GM11168 (cell line): Measurements from ENCODE around the gene DPP10.

Source experiments
- in situ Hi-C: fragments of 300-500 bp; cut with MboI; formaldehyde crosslinking; loops from one replicate; pipeline ENCODE4 v1.12.0; 2022; ENCODE audit warnings: low sequenced_read_pairs; ENCODE audit not compliant: unreplicated experiment

The DPP10 gene

DNA sequence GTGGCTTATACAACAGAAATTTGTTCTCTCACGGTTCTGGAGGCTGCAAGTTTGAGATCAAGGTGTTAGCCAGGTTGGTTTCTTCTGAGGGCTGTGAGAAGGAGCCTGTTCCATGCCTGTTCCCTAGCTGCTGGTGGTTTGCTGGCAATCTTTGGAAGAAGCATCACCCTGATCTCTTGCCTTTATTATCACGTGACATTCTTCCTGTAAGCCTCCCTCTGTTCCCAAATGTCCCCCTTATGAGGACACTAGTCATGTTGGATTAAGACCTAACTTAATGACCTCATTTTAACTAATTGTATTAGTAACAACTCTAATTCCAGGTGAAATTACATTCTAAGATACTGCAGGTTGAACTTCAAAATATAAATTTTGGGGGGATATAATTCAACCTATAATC lies 135.2 kb downstream of the DPP10 start:
- in situ Hi-C loops, result no loop called here

DNA sequence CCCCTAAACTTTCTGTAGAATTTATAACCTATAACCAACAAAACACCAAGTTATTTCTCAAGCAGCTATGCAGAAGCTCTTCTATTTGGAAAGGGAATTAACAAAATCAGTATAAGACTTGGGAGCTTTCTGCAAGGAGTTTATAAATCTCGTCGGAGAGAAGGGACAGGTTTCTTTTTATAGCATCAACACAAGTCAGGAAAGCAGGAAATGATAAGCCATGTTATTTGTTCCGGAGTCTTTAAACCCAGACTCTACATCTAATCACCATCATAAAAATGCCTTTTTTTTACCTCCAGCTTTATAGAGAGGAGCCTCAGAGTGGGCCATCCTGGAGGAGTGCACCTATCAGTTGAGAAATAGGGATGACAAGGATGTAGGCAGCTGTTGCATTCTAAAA lies 137.1 kb downstream of the DPP10 start:
- in situ Hi-C loops, result no loop called here

DNA sequence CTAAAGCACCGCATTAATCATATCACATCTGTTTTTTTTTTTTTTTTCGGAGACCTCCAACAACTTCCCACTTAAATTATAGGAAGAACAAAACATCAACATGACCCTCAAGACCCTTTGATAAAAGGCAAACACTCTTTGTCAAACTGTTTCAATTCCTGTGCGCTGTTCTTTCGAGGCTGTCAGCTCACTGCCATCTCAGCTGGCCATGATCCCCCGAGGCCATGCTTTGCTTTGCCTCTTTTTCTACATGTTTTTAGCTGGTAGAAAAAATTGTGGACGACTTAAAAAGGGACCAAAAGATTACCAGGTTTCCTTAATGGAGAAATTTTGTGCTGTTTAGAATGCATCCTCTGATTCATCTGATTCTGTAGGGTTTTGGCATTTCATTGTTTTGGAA lies 138.2 kb downstream of the DPP10 start:
- in situ Hi-C loops, result no loop called here

DNA sequence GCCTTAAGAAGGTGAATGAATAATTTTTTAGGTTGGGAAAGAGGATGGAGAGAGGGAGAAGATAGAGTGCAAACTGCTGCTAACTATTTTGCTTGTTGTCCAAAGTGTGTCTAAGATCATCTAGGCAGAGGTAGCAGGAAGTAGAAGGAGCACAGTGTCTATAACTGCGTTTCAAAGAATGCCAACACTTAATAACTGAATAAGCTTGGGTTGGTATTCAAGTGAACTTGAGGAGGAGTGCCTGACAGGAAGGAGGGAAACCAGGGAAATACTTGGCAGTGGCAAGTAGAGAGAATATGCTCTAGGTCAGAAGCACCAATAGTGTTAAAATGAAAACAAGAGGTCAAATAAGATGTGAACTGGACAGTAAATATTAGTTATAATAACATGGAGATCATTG lies 155.9 kb downstream of the DPP10 start:
- in situ Hi-C loops, result no loop called here

DNA sequence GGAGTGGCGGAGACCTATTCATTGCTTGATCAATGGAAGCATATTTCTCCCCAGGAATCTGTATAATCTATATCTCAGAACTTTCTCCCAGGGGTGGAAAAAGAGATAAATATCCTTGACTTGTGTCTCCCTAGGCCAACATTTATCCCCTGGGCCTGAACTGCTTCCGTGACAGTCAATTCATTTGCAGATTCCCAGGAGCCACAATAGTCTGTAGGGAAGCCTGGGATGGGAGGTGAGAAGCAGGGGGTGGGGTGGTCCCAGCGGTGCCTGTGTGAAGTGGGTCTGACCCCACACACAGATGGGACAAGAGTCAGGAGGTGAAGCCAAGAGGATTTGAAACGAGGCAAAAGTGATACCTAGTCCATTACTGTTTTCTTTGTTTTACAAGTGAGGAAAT lies 166.8 kb downstream of the DPP10 start:
- in situ Hi-C loops, result no loop called here

DNA sequence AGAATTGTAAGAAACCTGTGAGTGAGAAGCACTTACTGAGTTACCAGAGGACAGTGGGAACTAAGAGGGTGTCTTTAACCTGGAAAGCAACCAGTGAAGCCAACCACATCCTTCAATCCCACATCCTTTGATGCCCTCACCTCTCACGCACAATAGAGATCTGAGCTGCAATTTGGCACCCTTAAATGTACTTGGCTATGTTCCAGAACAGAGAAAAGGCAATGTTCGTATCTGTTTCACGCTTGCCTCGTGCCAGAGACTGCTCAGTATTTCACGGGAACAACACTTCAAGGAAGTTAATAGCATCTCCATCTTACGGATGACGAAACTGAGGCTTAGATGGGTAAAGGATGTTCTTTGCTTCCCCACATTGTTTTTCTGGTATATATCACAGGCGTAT lies 167.4 kb downstream of the DPP10 start:
- in situ Hi-C loops, result no loop called here

DNA sequence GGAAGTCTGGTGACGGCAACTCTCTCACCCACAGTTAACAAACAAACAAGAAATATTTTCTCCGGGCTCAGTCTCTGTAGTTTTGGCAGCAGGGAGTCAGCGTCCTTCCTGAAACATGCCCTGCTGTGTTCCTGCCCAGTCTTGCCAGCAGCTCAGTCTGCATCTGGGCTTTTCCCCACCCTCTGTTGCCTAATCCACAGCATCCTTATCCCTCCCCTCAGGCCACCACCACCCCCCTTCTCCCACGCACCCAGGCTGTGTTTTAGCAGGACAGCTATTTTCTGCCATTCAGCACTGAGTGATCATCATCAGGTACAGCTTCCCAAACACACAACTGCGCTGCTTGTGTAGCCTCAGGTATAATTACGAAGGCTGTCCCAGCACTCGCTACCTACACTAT lies 168.2 kb downstream of the DPP10 start:
- in situ Hi-C loops, result no loop called here

DNA sequence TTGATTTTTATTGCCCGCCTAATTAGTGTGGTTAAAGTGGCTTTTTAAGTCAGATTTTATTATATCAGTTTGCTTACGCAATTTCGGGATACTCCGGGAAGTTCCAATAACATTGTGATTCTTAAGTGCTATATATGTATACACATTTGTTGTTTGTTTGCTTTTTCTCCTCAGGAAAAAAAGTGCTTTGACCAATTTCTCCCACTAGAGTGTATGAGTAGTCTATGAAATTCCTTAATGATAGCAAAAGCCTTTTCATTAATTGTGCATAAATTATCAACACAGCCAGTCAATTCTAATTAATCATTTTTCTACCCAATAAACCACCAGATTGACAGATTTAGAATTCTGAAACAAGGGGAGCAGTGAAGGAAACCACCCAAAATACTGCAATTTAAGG lies 172.2 kb downstream of the DPP10 start:
- in situ Hi-C loops, result no loop called here

DNA sequence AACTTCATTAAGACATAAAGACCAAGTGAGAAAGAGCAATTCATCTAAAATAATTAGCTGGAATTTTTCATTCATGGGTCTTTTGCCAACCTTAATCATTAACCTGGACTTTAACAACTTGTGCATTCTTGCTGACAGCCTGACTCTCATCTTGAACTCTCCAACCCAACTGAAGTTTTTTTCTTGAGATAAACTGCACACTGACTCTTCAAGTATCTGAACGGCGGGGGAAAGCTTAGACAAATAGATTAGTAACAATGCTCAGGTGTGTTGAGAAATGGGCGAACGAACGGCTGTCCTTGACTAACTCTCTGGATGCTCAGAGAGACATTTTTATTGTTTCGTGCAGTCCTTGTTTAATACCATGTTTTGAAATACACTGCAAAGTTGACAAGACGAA lies 186.0 kb downstream of the DPP10 start:
- in situ Hi-C loops, result no loop called here

DNA sequence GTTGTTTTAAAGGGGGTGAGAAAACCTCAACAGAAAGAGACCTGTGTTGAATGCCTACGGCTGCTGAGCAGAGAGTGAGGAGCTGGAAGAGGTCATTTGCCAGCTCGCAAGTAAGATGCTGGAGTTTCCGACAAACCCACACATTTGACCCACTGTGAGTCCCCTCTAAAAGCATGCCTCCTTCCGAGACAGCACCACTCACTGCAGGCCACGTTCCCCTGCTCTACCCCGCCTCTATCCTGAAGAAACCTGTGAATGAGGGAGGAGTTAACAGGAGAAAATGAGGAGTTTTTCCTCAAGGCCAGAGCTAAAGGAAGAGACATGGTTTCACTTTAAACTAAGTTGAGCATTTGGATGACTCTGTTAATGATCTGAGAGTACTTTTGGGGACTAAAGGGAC lies 188.7 kb downstream of the DPP10 start:
- in situ Hi-C loops, result no loop called here

DNA sequence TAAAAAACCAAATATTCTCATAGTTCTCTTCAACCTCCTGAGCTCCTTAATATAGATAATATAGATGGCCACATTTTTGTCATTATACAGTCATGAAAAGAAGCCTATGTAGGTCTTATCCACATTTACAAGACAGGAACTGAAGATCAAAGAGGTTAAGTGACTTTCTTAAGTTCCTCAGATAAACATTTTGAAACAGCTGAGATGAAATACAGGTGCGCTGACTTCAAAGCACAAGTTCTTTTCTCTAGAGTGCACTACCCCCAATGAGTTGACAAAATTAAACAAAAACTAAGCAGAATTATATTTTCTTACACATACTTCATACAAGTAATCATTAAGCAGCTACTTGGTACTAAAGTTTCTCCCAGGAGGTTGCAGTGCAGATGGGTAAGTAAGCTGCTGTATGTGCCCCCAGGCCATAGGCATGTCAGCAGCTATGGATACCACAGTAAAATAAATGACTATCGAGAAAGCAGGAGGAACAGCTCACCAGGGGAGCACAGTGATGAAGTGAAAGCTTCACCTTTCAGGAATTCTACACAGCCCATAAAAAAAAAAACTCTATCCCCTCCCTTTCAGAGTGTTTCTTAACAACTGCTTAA lies 199.8 kb downstream of the DPP10 start:
- in situ Hi-C loops, result no loop called here

DNA sequence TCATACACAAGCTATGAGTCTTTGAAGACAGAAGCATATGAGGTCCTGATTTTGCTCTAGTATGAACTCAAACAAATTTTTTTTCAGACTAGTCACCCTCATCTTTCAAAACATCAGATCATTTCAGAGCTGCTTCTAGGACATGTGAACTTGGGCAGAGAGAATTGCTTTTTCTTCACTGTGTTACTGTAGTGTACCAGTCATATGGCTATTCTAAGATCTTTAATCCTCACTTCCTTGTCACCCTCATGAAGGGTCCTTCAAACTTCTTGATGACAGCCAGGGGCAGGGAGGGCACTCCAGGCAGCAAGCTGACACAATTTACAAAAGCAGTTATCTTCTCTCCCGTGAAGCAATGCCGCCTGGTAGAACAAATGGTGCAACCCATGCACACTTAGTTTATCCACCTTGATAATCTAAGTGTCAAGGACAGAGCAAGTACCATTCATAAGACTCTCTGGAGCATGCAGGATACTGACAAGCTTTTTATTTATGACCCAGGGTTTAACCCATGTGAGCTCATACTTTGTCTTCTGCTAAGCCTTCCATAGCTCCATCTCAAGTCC lies 200.6 kb downstream of the DPP10 start:
- in situ Hi-C loops, result no loop called here

DNA sequence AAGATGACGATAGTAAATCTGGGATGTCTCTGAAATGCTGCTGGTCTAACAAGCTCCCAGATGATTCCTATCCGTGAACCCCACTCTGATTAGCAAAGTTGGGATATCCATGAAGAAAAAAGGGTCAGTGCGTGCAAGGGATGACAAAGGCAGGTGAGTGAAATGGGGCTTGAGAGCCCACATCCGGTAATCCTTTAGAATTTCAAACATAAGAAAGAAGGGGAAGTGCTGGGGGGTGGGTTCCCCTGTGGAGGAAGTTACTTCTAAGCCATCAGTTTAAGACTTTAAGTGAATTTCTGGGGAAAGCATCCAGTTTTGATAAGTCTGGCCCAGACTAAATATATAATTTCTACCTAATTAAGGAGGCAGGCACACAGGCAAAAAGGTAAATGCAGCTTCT lies 209.5 kb downstream of the DPP10 start:
- in situ Hi-C loops, result no loop called here

DNA sequence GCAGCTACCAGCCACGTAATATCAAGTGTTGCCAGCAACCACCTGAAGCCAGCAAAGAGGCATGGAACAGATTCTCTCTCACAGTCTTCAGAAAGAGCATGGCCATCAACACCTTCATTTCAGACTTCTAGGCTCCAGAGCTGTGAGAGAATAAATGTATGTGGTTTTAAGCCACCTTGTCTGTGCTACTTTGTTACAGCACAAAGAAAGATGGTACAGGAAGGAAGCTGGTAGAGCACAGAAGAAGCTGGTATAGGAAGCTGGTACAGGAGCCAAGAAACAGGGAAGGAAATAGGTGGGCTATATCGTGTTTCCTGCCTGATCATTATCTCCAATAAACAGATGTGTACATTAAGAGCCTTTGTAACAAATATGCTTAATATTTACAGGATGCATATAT lies 217.4 kb downstream of the DPP10 start:
- in situ Hi-C loops, result no loop called here

DNA sequence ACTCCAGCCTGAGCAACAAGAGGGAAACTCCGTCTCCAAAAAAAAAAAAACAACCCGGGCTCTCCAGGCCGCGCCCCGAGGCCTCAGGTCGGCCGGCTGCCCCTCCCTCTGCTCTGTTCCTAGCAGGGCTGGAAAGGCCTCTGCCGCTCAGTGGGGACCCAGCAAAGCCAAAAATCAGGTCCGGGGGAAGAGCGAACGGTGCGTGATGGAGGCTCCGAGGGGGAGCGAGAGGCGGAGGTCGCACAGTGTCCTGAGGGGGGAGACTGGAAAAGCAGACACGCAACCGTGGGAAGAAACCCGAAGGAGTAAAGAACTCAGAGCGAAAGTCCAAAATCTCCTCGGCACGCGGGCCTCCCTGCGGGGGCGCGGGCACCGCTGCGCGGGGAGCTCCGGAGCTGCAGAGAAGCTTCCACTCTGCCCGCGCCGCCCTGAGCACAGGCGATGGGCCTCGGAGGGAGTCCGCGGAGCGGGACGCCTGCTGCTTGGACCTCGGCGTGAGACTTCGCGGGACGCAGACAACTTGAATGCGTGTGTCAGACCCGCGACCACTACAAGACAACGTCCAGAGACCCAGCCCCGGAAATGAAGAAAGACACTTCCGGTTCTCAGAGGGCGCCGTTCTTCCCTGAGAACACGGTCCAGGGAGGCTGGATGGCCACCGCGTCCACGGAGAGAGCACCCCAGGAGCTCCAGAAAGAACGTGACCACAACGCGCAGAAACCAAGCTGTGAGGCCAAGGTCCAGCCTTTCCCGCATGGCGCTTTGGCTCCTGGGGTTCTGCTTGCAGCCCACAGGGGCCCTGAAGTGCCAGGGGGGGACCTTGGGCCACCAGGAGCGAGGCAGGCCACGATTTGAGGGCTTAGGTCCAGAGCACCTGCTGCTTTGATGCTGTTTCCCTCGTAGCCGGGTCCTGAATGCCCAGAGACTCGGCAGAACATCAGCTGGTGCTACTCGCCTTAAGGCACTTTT lies 219.8 kb downstream of the DPP10 start:
- in situ Hi-C loops, result no loop called here

DNA sequence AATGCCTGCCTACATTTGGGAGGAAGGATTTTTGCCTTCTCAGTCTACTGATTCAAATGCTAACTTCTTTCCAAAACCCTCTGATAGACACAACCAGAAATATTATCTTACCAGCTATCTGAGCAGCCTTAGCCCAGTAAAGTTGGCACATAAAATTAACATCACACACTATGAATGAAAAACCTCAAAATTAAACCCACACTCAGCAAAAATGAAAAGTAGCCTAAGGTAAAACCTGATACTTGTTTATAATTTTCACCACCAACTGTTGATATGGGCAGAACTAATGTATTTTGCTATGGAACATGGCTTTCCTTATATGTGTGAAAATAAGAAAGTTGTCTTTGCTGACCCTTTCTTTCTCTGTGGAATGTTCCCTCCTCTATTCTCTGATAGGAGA lies 226.0 kb downstream of the DPP10 start:
- in situ Hi-C loops, result no loop called here

DNA sequence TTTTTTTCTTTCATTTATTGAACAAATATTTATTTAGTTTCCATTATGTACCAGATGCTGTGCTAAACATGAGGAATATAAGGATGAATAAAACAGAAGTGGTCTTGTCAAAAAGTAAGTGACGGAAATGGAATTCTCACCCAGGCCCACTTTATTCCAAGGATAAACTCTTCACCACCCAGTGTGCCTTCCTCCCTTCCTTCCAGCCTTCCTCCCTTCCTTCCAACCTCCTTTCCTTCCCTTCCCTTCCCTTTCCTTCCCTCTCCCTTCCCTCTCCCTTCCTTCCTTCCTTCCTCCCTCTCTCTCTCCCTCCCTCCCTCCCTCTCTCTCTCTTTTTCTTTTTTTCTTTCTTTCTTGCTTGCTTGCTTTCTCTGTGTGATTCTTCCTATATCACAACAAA lies 240.8 kb downstream of the DPP10 start:
- in situ Hi-C loops, result no loop called here

DNA sequence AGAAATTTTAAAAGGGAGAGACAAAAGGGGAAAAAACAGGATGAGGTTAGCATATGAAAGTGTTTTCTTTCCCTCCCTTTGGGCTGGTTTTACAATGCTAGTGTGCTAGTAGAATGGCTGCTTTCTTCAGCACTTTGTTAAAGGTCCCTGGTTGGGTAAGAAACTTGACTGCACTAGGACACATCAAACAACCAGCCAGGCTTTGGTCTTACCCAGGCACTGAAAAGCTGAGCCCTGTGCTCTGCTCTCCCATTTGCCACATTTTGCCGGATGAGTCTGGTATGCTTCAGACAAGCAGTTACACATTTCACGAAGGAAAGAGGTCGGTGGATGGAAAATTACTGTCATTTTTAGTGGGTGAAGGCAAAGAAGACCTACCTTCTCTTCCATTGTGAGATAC lies 242.0 kb downstream of the DPP10 start:
- in situ Hi-C loops, result no loop called here

DNA sequence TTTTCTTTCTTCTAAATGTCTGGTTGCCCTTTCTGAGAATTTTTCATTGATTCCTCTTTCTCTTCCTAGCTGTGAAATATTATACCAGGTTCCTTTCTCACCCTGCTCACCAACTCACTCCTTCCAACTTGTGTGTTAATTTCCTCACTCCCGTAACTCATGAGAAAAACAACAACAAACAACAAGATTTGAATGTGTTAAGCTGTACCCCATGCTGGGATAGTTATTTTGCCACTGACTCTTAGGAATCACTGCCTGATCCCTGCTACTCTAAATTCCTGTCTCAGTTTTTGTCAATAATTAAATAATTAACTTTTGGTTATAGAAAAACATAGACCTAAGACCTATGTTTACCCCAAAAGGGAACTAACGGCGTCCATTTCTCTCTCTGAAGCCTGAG lies 242.7 kb downstream of the DPP10 start:
- in situ Hi-C loops, result no loop called here

DNA sequence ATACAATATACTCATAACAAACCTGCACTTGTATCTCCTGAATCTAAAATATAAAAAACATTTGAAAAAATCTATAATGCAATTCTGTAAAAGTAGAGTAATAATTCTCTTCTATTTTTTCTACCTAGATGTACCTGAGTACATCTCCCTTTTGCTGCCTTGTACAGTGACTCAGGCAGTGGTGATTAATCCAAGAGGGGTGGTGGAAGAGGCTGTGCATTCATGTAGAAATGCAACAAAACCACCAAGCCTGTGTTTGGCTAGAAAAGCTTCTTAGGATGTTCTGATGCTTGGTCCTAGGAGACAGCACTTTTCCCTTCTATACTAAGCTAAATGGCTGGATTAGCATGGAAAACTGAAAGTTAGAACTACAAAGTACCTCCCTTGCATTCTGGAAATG lies 245.8 kb downstream of the DPP10 start:
- in situ Hi-C loops, result no loop called here

DNA sequence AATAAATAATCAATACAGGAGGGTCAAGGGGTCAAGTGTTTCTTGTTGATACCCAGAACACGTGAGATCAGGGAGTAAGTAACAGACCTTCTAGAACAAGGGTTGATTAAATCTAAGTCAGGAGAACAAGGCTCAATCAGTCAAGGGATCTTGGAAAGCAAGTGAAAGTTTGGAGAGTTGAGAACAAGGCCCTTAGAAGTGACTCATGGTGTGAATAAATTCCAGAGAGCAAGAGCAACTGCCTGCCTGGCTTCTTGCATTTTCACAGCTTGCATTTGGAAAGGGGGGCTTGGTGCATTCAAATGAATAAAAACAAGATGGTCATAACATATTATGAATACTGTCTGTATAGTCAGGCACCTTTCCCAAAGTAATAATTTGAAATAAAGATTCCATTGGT lies 256.1 kb downstream of the DPP10 start:
- in situ Hi-C loops, result no loop called here
